ENCODE measurements around the gene FOXS1.

FOXS1 gene

DNA sequence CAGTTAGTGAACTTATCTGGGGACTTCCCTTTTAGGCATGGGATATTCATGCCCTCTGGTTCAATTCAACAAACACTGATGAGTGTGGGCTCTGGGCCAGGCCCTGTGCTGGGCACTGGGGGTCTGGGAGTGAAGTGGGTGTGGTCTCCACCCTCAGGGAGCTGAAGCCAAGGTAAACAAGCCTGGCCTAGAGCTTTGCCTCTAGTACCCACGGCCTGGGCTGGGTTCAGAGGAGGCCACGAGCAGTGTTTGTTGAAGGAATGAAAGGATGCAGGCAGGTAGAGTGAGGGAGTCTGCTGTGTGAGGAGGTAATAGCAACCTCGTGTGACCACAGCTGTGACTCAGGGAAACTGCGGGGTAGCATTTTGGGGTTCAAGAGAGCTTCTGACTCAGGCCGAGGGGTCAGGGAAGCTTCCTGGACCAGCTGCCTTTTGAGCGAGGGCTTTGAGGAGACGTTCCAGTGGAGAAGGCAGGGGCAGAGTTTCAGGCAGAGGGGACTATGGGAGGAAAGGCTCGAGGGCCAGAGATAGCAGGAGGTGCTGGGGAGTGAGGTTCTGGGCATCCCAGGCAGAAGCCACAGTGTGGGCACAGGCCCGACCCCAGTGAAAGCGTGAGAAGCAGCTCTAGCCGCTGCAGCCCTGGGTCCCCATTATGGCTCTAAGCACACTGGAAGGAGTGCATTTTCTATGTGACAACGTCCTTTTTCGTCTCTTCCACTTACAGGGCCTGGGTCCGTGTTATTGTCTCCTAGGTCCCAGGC lies 20.7 kb downstream of the FOXS1 start:
- H3K27ac ChIP-seq (replicated peaks) = no peak overlapping the region

DNA sequence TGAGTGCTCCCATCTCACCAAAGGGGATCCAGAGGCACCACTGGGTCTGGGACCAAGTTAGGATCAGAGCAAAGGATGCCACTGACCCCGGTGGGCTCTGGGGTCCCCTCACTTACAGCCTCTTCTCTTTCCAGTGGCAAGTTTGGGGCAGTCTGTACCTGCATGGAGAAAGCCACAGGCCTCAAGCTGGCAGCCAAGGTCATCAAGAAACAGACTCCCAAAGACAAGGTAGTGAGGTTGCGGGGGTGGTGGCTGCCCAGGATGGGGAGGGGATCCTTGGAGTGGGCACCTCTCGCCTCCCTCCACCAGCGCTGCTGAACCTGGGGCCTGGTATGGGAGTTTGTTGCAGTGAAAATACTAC lies 21.3 kb downstream of the FOXS1 start:
- TF ChIP-seq POLR2AphosphoS5 (IDR thresholded peaks at IDR 0.05; ENCODE audit: low read depth) (no peak), GABPA (IDR thresholded peaks at IDR 0.05; ENCODE audit: low read depth) (no peak), SPI1 (IDR thresholded peaks at IDR 0.05; ENCODE audit: borderline replicate concordance, low read depth) (no peak)
- TF ChIP-seq, protein P1, sequence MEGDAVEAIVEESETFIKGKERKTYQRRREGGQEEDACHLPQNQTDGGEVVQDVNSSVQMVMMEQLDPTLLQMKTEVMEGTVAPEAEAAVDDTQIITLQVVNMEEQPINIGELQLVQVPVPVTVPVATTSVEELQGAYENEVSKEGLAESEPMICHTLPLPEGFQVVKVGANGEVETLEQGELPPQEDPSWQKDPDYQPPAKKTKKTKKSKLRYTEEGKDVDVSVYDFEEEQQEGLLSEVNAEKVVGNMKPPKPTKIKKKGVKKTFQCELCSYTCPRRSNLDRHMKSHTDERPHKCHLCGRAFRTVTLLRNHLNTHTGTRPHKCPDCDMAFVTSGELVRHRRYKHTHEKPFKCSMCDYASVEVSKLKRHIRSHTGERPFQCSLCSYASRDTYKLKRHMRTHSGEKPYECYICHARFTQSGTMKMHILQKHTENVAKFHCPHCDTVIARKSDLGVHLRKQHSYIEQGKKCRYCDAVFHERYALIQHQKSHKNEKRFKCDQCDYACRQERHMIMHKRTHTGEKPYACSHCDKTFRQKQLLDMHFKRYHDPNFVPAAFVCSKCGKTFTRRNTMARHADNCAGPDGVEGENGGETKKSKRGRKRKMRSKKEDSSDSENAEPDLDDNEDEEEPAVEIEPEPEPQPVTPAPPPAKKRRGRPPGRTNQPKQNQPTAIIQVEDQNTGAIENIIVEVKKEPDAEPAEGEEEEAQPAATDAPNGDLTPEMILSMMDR (IDR thresholded peaks at IDR 0.05; ENCODE audit: insufficient read depth, low read length) = no peak
- TF ChIP-seq, protein P2, sequence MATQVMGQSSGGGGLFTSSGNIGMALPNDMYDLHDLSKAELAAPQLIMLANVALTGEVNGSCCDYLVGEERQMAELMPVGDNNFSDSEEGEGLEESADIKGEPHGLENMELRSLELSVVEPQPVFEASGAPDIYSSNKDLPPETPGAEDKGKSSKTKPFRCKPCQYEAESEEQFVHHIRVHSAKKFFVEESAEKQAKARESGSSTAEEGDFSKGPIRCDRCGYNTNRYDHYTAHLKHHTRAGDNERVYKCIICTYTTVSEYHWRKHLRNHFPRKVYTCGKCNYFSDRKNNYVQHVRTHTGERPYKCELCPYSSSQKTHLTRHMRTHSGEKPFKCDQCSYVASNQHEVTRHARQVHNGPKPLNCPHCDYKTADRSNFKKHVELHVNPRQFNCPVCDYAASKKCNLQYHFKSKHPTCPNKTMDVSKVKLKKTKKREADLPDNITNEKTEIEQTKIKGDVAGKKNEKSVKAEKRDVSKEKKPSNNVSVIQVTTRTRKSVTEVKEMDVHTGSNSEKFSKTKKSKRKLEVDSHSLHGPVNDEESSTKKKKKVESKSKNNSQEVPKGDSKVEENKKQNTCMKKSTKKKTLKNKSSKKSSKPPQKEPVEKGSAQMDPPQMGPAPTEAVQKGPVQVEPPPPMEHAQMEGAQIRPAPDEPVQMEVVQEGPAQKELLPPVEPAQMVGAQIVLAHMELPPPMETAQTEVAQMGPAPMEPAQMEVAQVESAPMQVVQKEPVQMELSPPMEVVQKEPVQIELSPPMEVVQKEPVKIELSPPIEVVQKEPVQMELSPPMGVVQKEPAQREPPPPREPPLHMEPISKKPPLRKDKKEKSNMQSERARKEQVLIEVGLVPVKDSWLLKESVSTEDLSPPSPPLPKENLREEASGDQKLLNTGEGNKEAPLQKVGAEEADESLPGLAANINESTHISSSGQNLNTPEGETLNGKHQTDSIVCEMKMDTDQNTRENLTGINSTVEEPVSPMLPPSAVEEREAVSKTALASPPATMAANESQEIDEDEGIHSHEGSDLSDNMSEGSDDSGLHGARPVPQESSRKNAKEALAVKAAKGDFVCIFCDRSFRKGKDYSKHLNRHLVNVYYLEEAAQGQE (IDR thresholded peaks at IDR 0.05; ENCODE audit: insufficient replicate concordance, low read depth) = no peak
- H3K27me3 ChIP-seq (ENCODE audit: insufficient read depth, poor library complexity, severe bottlenecking) = no peaks in the 10 kb centered on the region
- H3K27ac ChIP-seq (replicated peaks) = no peak overlapping the region
- DNase-seq (ENCODE audit: low read depth in 1 of 2, low spot score in 1 of 2) = no peak
- H3K4me3 ChIP-seq (replicated peaks; ENCODE audit: insufficient read depth, low read length) = no peak overlapping the region

More for the DNA sequence above, 20.7 kb downstream of the FOXS1 start:
- Histone ChIP-seq H3K27me3 (ENCODE audit: insufficient read depth, poor library complexity, severe bottlenecking) (no peaks in the 10 kb centered on the region), H3K4me3 (replicated peaks; ENCODE audit: insufficient read depth, low read length) (no peak overlapping the region)
- DNase-seq (ENCODE audit: low read depth in 1 of 2, low spot score in 1 of 2) = no peak
- TF ChIP-seq, protein P1 (IDR thresholded peaks at IDR 0.05; ENCODE audit: insufficient read depth, low read length) = no peak
- TF ChIP-seq, protein P2 (IDR thresholded peaks at IDR 0.05; ENCODE audit: insufficient replicate concordance, low read depth) = no peak
- TF ChIP-seq SPI1 (IDR thresholded peaks at IDR 0.05; ENCODE audit: borderline replicate concordance, low read depth) (no peak), GABPA (IDR thresholded peaks at IDR 0.05; ENCODE audit: low read depth) (no peak), POLR2AphosphoS5 (IDR thresholded peaks at IDR 0.05; ENCODE audit: low read depth) (no peak)

DNA sequence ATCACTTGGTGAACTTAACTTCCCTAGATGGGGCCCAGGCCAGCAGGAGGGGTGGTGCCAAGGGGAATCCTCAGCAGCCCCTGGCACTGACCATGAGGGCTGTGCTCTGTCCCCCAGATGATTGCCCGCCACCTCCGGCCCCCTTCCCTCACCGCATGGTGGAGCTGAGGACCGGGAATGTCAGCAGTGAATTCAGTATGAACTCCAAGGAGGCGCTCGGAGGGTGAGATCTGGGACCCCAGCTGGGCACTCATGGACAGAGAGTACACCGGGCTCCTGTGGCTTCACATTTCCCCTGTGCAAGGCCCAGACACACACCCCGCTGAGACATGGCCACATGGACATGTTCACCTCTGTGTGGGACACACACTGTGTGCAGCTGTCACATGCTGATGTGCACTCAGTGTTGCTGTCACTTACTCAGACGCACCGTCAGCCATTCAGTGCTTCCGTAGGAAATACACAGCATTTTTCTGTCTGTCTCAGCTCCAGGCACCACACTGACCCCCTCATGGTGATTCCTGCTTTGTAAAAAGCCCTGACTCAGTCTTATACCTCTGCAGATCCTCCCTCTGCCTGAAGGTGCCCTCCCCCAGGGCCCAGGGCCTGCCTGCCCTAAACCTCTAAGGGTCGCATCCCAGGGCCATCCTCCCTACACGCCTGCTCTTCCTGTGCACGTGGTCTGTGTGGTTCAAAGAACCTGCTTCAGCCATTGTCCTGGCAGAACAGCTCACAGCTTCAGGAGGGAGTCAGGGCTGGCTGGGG lies 21.9 kb downstream of the FOXS1 start:
- no peak overlapping the region for H3K27ac ChIP-seq (replicated peaks)
- DNase-seq (ENCODE audit: low read depth in 1 of 2, low spot score in 1 of 2) = no peak
- H3K4me3 ChIP-seq (replicated peaks; ENCODE audit: insufficient read depth, low read length) = no peak overlapping the region
- TF ChIP-seq, protein P1 (IDR thresholded peaks at IDR 0.05; ENCODE audit: insufficient read depth, low read length) = no peak
- TF ChIP-seq SPI1 (IDR thresholded peaks at IDR 0.05; ENCODE audit: borderline replicate concordance, low read depth) = no peak
- no peak for TF ChIP-seq GABPA (IDR thresholded peaks at IDR 0.05; ENCODE audit: low read depth)
- TF ChIP-seq, protein P2 (IDR thresholded peaks at IDR 0.05; ENCODE audit: insufficient replicate concordance, low read depth) = no peak
- TF ChIP-seq POLR2AphosphoS5 (IDR thresholded peaks at IDR 0.05; ENCODE audit: low read depth) = no peak
- H3K27me3 ChIP-seq (ENCODE audit: insufficient read depth, poor library complexity, severe bottlenecking) = no peaks in the 10 kb centered on the region
